Neural progenitor cell (in vitro differentiated cells): ENCODE data around the gene STON2.

Source experiments
- CTCF ChIP-seq: fragments of 200-600 bp; sonication (generic); IDR thresholded peaks from 2 replicates; pipeline ENCODE4 v1.5.1; 2017; ENCODE audit warnings: antibody characterized with exemption, mild to moderate bottlenecking
- EZH2 ChIP-seq: fragments of 200-600 bp; sonication (generic); IDR thresholded peaks from 2 replicates; pipeline ENCODE4 v1.6.1; 2017; ENCODE audit warnings: antibody characterized with exemption, mild to moderate bottlenecking, moderate library complexity

- TF ChIP-seq EZH2: no peak
- TF ChIP-seq CTCF: no peak
Measured at GRCh38 chr14:81275305-81276072, 124.6 kb downstream of the STON2 start.
